Spleen (tissue), 11 donors: ENCODE data around the gene IGF2BP1. TPM values are rescaled to one million over a fixed set of nuclear protein-coding genes. Genes with fewer than 3 reads are reported as not detected.

Experiments
- DNase-seq: peaks from one replicate; pipeline ENCODE4 v3.0.0-alpha.2; 2020
- H3K27ac ChIP-seq, 8 donors: fragments of 200-600 bp; sonication (generic) in 7 of 8; 1 replicate in 4 of 8; 2 replicates in 4 of 8; pipeline versions ENCODE4 v1.5.0 to v1.8.0; 2016 to 2021; ENCODE audit warnings: inconsistent platforms in 4 of 8, mild to moderate bottlenecking in 4 of 8, moderate library complexity in 1 of 8
- H3K27me3 ChIP-seq, 7 donors: fragments of 200-600 bp; sonication (generic) in 6 of 7; replicated peaks in 1 of 7; 1 replicate in 4 of 7; 2 replicates in 3 of 7; pipeline versions ENCODE4 v1.5.0 to v1.8.0; 2016 to 2021; ENCODE audit warnings: inconsistent platforms in 3 of 7, mild to moderate bottlenecking in 1 of 7
- H3K36me3 ChIP-seq, 6 donors: fragments of 200-600 bp; sonication (generic) in 5 of 6; 1 replicate in 4 of 6; 2 replicates in 2 of 6; pipeline versions ENCODE4 v1.5.0 to v1.8.0; 2016 to 2021; ENCODE audit warnings: inconsistent platforms in 2 of 6
- H3K4me1 ChIP-seq, 6 donors: fragments of 200-600 bp; sonication (generic) in 5 of 6; 1 replicate in 3 of 6; 2 replicates in 3 of 6; pipeline versions ENCODE4 v1.5.0 to v1.8.0; 2016 to 2021; ENCODE audit warnings: inconsistent platforms in 3 of 6
- H3K4me3 ChIP-seq, 8 donors: fragments of 200-600 bp; sonication (generic) in 7 of 8; 1 replicate in 4 of 8; 2 replicates in 4 of 8; pipeline versions ENCODE4 v1.5.0 to v1.8.0; 2016 to 2021; ENCODE audit warnings: inconsistent platforms in 4 of 8, mild to moderate bottlenecking in 4 of 8, moderate library complexity in 2 of 8
- H3K9me3 ChIP-seq, 8 donors: fragments of 200-600 bp; sonication (generic) in 7 of 8; 1 replicate in 4 of 8; 2 replicates in 4 of 8; pipeline versions ENCODE4 v1.5.0 to v1.8.0; 2016 to 2021; ENCODE audit warnings: inconsistent platforms in 4 of 8
- POLR2A ChIP-seq, 3 donors: fragments of 450-650 bp; IDR thresholded peaks; one replicate each; pipeline ENCODE4 v1.5.1; 2017; ENCODE audit warnings: antibody characterized with exemption in 3 of 3, mild to moderate bottlenecking in 1 of 3
- POLR2AphosphoS5 ChIP-seq, 3 donors: sonication (generic); formaldehyde crosslinking; IDR thresholded peaks; one replicate each; pipeline ENCODE4 v1.5.1; 2017; ENCODE audit warnings: antibody characterized with exemption in 3 of 3
- WGBS, 5 donors: extraction: QIAGEN DNeasy Blood & Tissue Kit in 3 of 5; methylation state at CpG; one replicate each; pipeline versions ENCODE4 v1.1.5 to v1.1.7; 2013 to 2018; 5-methylcytosine and 5-hydroxymethylcytosine counted together
- intact Hi-C: fragments of 100-400 bp; cut with DNase I; formaldehyde crosslinking; loops from one replicate; pipeline ENCODE4 v1.15.0; 2023; ENCODE audit warnings: low total_unique reads
- polyA plus RNA-seq, 3 donors: library from polyadenylated mRNA; stranded (reverse); fragments of 200-250 nt; gene quantifications; one replicate each; pipeline ENCODE4 v1.2.1, GENCODE V29; 2013
- total RNA-seq, 7 donors: library from RNA; depleted of rRNA in 3 of 7; stranded (reverse); fragments of >200 nt in 3 of 7; fragmentation: NEBNext Ultra II Directional in 4 of 7; extraction: Animal tissue kit (Norgen Biotek cat#: 25700) in 4 of 7; gene quantifications; one replicate each; pipeline versions ENCODE4 v1.1.0 to v1.2.1, GENCODE V29; 2016 to 2021
- TF ChIP-seq, protein P1 (sequence below), 11 experiments: fragments of 200-600 bp in 7 of 11; fragments of 450-650 bp in 4 of 11; sonication (generic) in 4 of 11; IDR thresholded peaks in 8 of 11; conservative IDR thresholded peaks in 3 of 11; 1 replicate in 7 of 11; 2 replicates in 4 of 11; pipeline versions ENCODE4 v1.4.0 to v1.8.0; 2016 to 2021; ENCODE audit warnings: antibody characterized with exemption in 11 of 11, inconsistent platforms in 4 of 11, mild to moderate bottlenecking in 1 of 11
- donor health status: healthy with polysubstance abuse.
- donor health status: DM: no; HTN: no; CAD: no; lungs with moderate emphysema.
- donor health status: DM: no; HTN: no; CAD: no.
- donor health status: Bipolar disorder and iron deficiency.
- donor health status: healthy.
- donor health status: DM: no; HTN: no; CAD: no.
- donor health status: DM: yes; HTN: yes; CAD: no.

Gene IGF2BP1
- total and polyA plus RNA-seq, 10 donors = 0.17 TPM; not detected in 9

DNA sequence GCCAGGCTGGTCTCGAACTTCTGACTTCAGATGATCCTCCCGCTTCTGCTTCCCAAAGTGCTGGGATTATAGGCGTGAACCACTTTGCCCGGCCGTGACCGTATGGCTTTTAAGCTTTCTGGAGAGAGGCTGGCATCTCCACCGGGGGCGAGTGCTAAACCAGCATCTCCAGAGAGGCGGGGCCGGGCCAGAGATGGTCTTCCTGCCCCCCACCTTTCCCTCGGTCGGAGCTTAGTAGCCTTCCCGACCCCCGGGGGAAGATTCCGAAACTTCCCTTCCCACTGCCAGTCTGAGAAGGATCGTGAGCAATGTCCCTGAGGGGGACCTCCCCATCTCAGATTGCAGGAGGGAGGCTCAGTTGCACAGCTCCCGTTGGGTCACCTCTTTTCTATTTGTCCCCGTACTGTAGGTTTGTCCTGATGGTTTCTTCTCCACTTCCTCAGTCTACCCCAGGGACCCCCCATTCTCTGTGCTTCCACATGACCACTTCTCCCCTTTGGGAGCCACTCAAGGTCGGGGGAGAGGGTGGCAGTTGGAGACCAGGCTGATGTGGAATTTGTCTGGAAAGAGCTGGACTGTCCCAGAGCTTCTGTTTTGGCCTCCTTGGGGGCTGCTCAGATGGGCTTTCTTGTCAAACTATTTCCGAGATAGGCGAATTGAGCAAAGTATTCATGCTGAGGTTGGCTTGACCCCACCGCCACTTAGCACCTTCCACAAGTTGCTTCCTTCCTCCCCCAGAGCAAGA, 18.2 kb downstream of the IGF2BP1 start:
- H3K4me3 ChIP-seq = no peak overlapping the region
- no peak for TF ChIP-seq POLR2A (IDR thresholded peaks at IDR 0.05)
- TF ChIP-seq POLR2AphosphoS5 (IDR thresholded peaks at IDR 0.05) = no peak
- TF ChIP-seq, protein P1, sequence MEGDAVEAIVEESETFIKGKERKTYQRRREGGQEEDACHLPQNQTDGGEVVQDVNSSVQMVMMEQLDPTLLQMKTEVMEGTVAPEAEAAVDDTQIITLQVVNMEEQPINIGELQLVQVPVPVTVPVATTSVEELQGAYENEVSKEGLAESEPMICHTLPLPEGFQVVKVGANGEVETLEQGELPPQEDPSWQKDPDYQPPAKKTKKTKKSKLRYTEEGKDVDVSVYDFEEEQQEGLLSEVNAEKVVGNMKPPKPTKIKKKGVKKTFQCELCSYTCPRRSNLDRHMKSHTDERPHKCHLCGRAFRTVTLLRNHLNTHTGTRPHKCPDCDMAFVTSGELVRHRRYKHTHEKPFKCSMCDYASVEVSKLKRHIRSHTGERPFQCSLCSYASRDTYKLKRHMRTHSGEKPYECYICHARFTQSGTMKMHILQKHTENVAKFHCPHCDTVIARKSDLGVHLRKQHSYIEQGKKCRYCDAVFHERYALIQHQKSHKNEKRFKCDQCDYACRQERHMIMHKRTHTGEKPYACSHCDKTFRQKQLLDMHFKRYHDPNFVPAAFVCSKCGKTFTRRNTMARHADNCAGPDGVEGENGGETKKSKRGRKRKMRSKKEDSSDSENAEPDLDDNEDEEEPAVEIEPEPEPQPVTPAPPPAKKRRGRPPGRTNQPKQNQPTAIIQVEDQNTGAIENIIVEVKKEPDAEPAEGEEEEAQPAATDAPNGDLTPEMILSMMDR (IDR thresholded peaks at IDR 0.05 in 8 of 11, conservative IDR thresholded peaks at IDR 0.05 in 3 of 11) = no peak
- H3K9me3 ChIP-seq = no peaks in the 10 kb centered on the region
- H3K27ac ChIP-seq = no peak overlapping the region
- no peaks in the 10 kb centered on the region for H3K36me3 ChIP-seq
- peaks cover 0 to 9% (median 0%) of the 10 kb centered on the region in 6 donors for H3K4me1 ChIP-seq
- 70 to 84% (median 78%) methylated on average over 17 to 22 of the region's 22 CpGs for WGBS, 5 donors
- intact Hi-C loops = no loop called here
- H3K27me3 ChIP-seq = peaks cover 0 to 90% (median 59%) of the 10 kb centered on the region in 7 donors
- DNase-seq = no peak

DNA sequence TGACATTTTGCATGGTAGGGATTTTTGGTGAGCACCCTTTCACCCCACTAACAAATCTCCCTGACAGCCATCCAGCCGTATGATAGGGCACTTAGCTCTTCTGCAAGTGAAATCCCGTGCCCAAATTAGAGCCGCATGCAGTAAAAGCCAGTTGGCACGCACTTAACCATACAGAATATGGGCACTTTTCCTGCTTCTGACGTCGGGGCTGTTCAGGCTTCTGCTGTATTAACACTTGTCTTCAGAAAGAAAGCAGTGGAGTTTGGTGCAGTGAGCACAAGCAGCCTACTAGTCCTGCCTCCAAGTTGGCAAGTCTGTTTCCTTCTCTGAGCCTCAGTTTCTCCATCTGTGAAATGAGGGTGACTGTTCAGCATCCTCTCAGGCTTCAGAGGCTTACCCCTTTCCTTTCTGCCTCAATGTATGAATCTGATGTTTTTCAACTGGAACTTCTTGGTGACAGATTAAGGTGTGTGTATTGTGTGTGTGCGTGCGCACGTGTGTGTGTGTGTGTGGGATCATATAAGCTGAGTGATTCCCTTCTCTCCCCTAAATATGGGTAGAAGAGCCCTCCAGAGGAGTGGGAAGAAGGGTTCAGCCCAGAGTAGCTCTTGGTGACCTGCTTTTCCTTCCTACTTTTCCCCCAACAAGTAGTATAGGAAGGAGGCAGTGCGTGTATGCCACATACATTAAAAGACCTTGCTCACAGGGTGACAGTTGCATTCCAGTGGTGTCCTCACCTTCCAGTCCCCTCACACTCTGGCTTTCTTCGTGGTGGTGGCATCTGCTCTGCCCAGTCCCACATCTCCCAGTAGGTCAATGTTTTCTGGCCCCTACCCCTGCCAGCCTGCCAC, 19.0 kb downstream of the IGF2BP1 start:
- no peak overlapping the region for H3K27ac ChIP-seq
- no peak for TF ChIP-seq POLR2A (IDR thresholded peaks at IDR 0.05)
- TF ChIP-seq POLR2AphosphoS5 (IDR thresholded peaks at IDR 0.05) = no peak
- TF ChIP-seq, protein P1 (IDR thresholded peaks at IDR 0.05 in 8 of 11, conservative IDR thresholded peaks at IDR 0.05 in 3 of 11) = no peak
- H3K4me3 ChIP-seq = no peak overlapping the region
- intact Hi-C loops = no loop called here
- H3K4me1 ChIP-seq = peaks cover 0 to 9% (median 0%) of the 10 kb centered on the region in 6 donors
- no peaks in the 10 kb centered on the region for H3K9me3 ChIP-seq
- peaks cover 0 to 90% (median 60%) of the 10 kb centered on the region in 7 donors for H3K27me3 ChIP-seq
- no peak for DNase-seq
- 58 to 66% (median 66%) methylated on average over 11 of the region's 11 CpGs for WGBS, 5 donors
- H3K36me3 ChIP-seq = no peaks in the 10 kb centered on the region

DNA sequence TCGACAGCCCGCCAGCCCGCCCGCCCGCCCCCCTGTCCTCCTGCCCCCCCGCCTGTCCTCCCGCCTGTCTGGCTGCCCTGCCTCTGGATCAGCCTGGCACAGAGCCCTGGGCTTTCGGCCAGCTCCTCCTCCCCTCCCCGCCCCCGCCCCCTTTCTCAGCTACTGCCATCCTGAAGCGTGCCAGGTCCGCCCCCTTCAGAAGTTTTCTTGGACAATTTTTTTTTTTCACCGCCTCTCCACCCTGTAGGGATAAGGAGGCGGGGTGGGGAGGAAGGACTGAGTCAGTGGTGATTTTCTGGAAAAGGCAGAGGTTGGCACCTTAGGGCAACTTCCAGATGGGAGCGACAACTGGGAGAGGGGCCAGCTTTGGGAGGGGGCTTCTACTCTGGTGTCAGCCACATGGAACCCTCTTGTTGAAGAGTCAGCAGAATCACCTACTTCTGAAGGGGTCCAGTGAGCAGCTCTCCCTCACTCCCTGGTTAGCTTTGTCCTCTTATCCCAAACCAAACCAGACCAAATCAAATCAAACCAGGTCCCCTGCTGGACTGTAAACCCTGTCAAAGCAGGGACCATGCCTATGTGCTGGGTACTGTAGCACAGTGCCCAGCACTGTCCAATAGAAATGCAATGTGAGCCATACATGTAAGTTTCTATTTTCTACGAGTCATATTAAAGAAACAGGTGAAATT, 19.7 kb downstream of the IGF2BP1 start:
- H3K27me3 ChIP-seq = peaks cover 0 to 90% (median 55%) of the 10 kb centered on the region in 7 donors

More for the DNA sequence above, 19.7 kb downstream of the IGF2BP1 start:
- DNase-seq = no peak
- peaks cover 0 to 9% (median 0%) of the 10 kb centered on the region in 6 donors for H3K4me1 ChIP-seq
- no peaks in the 10 kb centered on the region for H3K9me3 ChIP-seq
- H3K4me3 ChIP-seq = no peak overlapping the region
- intact Hi-C loops = no loop called here
- H3K36me3 ChIP-seq = no peaks in the 10 kb centered on the region
- no peak overlapping the region for H3K27ac ChIP-seq
- TF ChIP-seq, protein P1 (IDR thresholded peaks at IDR 0.05 in 8 of 11, conservative IDR thresholded peaks at IDR 0.05 in 3 of 11) = no peak
- TF ChIP-seq POLR2A (IDR thresholded peaks at IDR 0.05) (no peak), POLR2AphosphoS5 (IDR thresholded peaks at IDR 0.05) (no peak)
- WGBS, 5 donors = 41 to 61% (median 57%) methylated on average over 11 to 16 of the region's 16 CpGs
